ENCODE data around the gene CRIM1. TPM values are rescaled to one million over a fixed set of nuclear protein-coding genes. Genes with fewer than 3 reads are reported as not detected.

The CRIM1 gene
- polyA plus RNA-seq, 2 of the 4 experiments (the other 2 are of a cell fraction): 127 to 208 TPM

DNA sequence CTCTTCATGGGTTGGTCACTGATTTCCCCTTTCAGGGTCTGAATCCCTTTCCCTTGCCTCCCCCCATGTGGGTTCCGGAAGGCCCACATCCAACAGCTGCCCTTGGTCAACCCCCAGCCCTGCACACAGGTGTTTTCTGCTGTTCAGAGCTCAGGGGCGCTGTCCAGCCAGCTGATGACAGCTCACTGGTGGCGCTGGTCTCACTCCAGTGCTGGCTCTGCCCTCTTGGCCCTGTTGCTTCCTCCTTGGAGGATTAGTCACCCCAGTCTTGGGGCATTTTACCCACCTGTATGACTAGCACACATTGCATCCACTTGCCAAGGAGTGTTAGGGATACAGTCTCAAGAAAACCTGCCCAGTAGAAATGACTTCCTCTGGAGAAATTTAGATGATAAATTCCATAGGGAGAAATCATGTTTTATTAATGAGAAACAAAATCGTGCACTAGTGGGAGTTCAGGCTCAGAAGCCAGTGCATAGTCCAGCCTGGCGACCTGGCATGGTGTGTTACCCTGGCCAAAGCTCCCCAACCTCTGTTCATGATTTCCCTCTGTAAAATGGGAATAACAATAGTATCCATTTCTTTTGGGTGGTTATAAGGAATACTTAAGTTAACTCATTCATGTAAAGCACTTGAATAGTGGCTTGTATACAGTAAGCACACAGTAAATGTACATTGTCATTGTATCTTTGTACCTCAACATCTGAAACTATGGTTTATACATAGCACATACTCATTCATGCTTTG is 21.6 kb downstream of the CRIM1 start (continued):
- TF ChIP-seq NR3C1 (IDR thresholded peaks at IDR 0.05) (no peak), HOXB5 (CRISPR knock-in tag; IDR thresholded peaks at IDR 0.05) (no peak), RARB (CRISPR knock-in tag; IDR thresholded peaks at IDR 0.05) (no peak)

- TF ChIP-seq TP53 (CRISPR knock-in tag; IDR thresholded peaks at IDR 0.05): 0 out of 2 replicates have a peak, but pooled peaks have one; percentile 66
- no peak for TF ChIP-seq REST (IDR thresholded peaks at IDR 0.05)
- no peak for TF ChIP-seq NR3C1 (IDR thresholded peaks at IDR 0.05)
- TF ChIP-seq CBX2 (IDR thresholded peaks at IDR 0.05; ENCODE audit: borderline replicate concordance, low read depth): no peak
- CTCF ChIA-PET: interaction anchor here (1.2 to 1.8 kb wide), 5 partner anchors 8 to 285 kb away, joined by 3 to 5 read pairs (median 4); no protein-coding TSS in a partner anchor
Observed at GRCh38 chr2:36379710-36380448, 24.3 kb downstream of the CRIM1 start.

DNA sequence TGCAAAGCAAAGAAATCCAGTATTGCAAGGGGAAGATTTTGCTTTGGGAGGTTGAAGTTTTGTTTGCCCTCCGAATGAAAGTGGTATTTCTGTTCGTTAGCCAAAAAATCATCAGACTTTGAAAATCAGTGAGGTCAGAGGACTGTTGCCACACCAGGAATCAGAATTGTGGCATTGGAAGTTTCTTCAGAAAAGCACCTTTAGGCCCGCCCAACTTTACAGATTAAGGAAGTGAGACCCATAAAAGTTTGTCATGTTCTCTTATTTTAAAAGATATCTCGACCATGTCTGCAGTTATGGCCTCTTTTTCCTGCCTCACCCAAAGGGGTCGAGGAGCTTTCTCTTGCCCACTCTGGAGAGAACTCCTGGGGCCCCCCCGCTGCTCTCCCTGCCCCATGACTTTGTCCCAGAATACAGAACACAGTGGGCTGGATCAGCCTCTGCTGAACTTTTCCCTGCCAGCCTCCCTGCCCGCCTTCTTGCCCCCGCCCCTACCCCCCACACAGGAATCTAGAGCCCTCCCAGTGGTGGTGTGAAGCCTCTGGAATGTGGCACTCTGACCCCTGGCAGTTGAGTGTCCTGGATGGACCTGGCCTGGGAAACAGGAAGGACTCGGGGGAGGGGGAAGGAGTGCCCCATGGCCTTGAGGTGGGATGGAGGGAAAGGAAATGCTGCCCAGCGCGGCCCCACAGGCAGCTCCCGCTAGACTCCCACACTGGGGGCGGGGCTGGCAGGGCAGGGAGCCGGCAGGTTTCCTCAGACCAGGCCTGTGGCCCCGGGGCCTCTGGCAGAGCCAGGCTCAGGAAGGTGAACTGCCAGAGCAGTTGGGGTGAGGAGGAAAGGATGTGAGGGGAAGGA is 25.3 kb downstream of the CRIM1 start:
- peak; percentile 64 to 95 for DNase-seq (ENCODE audit: low read depth in 1 of 2, low spot score in 1 of 2)
- TF ChIP-seq ZNF302 (CRISPR knock-in tag; IDR thresholded peaks at IDR 0.05): no peak
- TF ChIP-seq ATOH8 (CRISPR knock-in tag; IDR thresholded peaks at IDR 0.05; ENCODE audit: low read depth): peak; percentile 79; the same call in 1 of the 2 replicates
- TF ChIP-seq FOSL2 (IDR thresholded peaks at IDR 0.05): no peak
- TF ChIP-seq FOSL2 (CRISPR knock-in tag; IDR thresholded peaks at IDR 0.05): peak; percentile 67
- no peak for TF ChIP-seq RCOR1 (IDR thresholded peaks at IDR 0.05; ENCODE audit: low read depth, low read length)
- TF ChIP-seq ESRRA (IDR thresholded peaks at IDR 0.05; ENCODE audit: borderline replicate concordance, low read length): no peak
- peak; percentile 41; the same call in 1 of the 2 replicates for TF ChIP-seq PBX3 (IDR thresholded peaks at IDR 0.05)
- peak; percentile 52; the same call in 2 of the 3 replicates for TF ChIP-seq SMC3 (IDR thresholded peaks at IDR 0.05)
- peak; percentile 74 for TF ChIP-seq POLR2AphosphoS2 (conservative IDR thresholded peaks at IDR 0.05; ENCODE audit: low read length)
- no peak for TF ChIP-seq KDM5A (IDR thresholded peaks at IDR 0.05)
- TF ChIP-seq NR3C1 (IDR thresholded peaks at IDR 0.05): no peak
- TF ChIP-seq CBX2 (IDR thresholded peaks at IDR 0.05; ENCODE audit: borderline replicate concordance, low read depth): no peak
- TF ChIP-seq TP53 (CRISPR knock-in tag; IDR thresholded peaks at IDR 0.05): peak; percentile 92
- TF ChIP-seq HMGXB4 (CRISPR knock-in tag; IDR thresholded peaks at IDR 0.05; ENCODE audit: borderline replicate concordance): no peak
- TF ChIP-seq ZSCAN20 (CRISPR knock-in tag; IDR thresholded peaks at IDR 0.05): no peak
- peak; percentile 25 to 57 for TF ChIP-seq RAD21 (conservative IDR thresholded peaks at IDR 0.05 in 1 of 2, IDR thresholded peaks at IDR 0.05 in 1 of 2)
- no peak for TF ChIP-seq ZFP36 (IDR thresholded peaks at IDR 0.05; ENCODE audit: borderline replicate concordance, partially characterized antibody)
- 0 out of 2 replicates have a peak, but pooled peaks have one; percentile 5 for TF ChIP-seq FOXS1 (CRISPR knock-in tag; IDR thresholded peaks at IDR 0.05)

More at GRCh38 chr2:36379710-36380448, 24.3 kb downstream of the CRIM1 start:
- H3K27ac ChIP-seq: peak overlapping the region; percentile 75 to 89
- DNase-seq (ENCODE audit: low read depth in 1 of 2, low spot score in 1 of 2): no peak
- WGBS (ENCODE audit: missing lambda C conversion rate): 85% methylated on average over 3 of the region's 3 CpGs
- peaks cover 100% of the 10 kb centered on the region for H3K4me1 ChIP-seq
- H3K4me3 ChIP-seq: peak overlapping the region; percentile 12; the same call in 1 of the 3 replicates
- POLR2A ChIA-PET: no interaction called here
- peak overlapping the region; percentile 90 for H3K4me2 ChIP-seq
- no peak for FAIRE-seq
- no peaks in the 10 kb centered on the region for H3K9me3 ChIP-seq
- ATAC-seq: peak in 1 of 2 experiments; percentile 1; a peak in 3 of 6 replicates

More for the DNA sequence above, 25.3 kb downstream of the CRIM1 start:
- H3K9me3 ChIP-seq: no peaks in the 10 kb centered on the region
- H3K4me3 ChIP-seq: peak overlapping the region; percentile 12; the same call in 1 of the 3 replicates
- peak overlapping the region; percentile 90 for H3K4me2 ChIP-seq
- H3K27ac ChIP-seq: peak overlapping the region; percentile 75 to 89
- 2% methylated on average over 14 of the region's 15 CpGs for WGBS (ENCODE audit: missing lambda C conversion rate)
- FAIRE-seq (no peak), ATAC-seq (peak; percentile 62 to 78)
- ChIA-PET CTCF (interaction anchor here (1.2 to 1.8 kb wide), 8 partner anchors 9 to 284 kb away, joined by 3 to 5 read pairs (median 4); no protein-coding TSS in a partner anchor), POLR2A (interaction anchor here (1.4 kb wide), 1 partner anchor 9 kb away, joined by 3 read pairs; no protein-coding TSS in a partner anchor)
- peaks cover 100% of the 10 kb centered on the region for H3K4me1 ChIP-seq
